ENCODE measurements around the gene PEX19.

The PEX19 gene

DNA sequence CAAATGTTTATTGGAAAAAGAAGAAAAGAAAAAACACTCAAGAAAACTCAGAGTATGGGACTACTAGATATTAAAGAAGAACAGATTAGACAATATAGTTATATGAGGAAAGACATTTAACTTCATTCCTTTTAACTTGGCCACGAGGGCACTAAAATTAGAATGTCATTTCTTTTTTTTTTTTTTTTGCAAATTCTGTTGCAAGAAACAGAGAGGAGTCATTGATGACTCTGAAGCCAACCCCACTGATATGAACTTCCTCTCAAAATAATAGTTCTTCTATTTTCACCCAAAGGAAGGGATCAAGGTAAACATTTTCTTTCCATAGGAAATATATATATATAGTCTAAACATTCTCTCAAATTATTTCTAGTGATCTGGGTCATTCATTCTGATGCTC lies 24.6 kb upstream of the PEX19 start:
- Histone ChIP-seq H2BK15ac (ENCODE audit: low read length) (no peak overlapping the region), H3K18ac (ENCODE audit: low read length) (no peak overlapping the region), H3K14ac (ENCODE audit: low read length) (no peak overlapping the region), H3K79me1 (ENCODE audit: low read depth, low read length) (peaks cover 2% of the 10 kb centered on the region), H3K27ac (replicated peaks; ENCODE audit: low read length) (no peak overlapping the region), H2AFZ (ENCODE audit: low read length) (no peak overlapping the region), H3K4me1 (ENCODE audit: control insufficient read depth in 2 of 2, insufficient read depth in 1 of 2, low read depth in 1 of 2, low read length in 2 of 2) (no peaks in the 10 kb centered on the region), H2BK12ac (ENCODE audit: low read length) (no peak overlapping the region), H3K27me3 (ENCODE audit: control insufficient read depth in 3 of 3, insufficient read depth in 3 of 3, low read depth in 1 of 3, low read length in 3 of 3) (peaks cover 0 to 2% (median 0%) of the 10 kb centered on the region in 3 experiments), H3K23ac (ENCODE audit: low read depth, low read length, poor library complexity) (no peak overlapping the region), H3K36me3 (replicated peaks in 1 of 2; ENCODE audit: control insufficient read depth in 2 of 2, insufficient read depth in 2 of 2, low read length in 2 of 2) (peaks cover 40 to 96% of the 10 kb centered on the region in 2 donors), H4K8ac (ENCODE audit: low read depth, low read length) (no peak overlapping the region), H2BK120ac (ENCODE audit: low read depth, low read length) (no peak overlapping the region), H3K9ac (ENCODE audit: low read depth, low read length, poor library complexity) (no peak overlapping the region), H2BK5ac (ENCODE audit: low read length) (no peak overlapping the region), H2AK5ac (ENCODE audit: low read depth, low read length) (no peak overlapping the region), H3K9me3 (replicated peaks in 1 of 2; ENCODE audit: control insufficient read depth in 2 of 2, insufficient read depth in 1 of 2, low read depth in 1 of 2, low read length in 2 of 2) (peaks cover 0 to 4% of the 10 kb centered on the region in 2 donors), H3K4me2 (ENCODE audit: insufficient read depth, low read length, poor library complexity, severe bottlenecking) (no peak overlapping the region), H3K4me3 (ENCODE audit: low read length in 2 of 2) (no peak overlapping the region), H3K4ac (ENCODE audit: low read length) (no peak overlapping the region), H4K91ac (ENCODE audit: low read depth, low read length, poor library complexity) (no peak overlapping the region)
- WGBS, 2 donors (ENCODE audit: extremely low coverage in 2 of 2, insufficient read length in 2 of 2, insufficient replicate concordance in 1 of 2): no CpG with 5 or more reads among the region's 1 CpG
- no peak for DNase-seq (ENCODE audit: low spot score)

DNA sequence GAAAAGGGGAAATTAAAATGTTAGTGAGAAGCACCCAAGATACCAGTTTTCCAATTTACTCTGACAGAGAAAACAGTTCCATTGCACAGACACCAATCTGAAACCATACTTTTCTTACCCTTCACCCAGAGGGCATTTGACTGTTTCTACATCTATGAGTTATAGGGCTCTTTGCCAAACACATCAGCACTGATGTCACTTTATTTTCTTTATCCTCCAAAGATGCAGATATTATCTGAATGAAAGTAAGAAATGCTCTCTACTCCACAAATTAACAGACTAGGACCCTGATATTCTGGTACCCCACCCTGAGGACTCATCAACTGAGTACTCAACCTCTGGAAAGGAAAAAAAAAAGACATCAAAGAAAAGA lies 24.2 kb upstream of the PEX19 start:
- no peak overlapping the region for H2BK5ac ChIP-seq (ENCODE audit: low read length)
- no peak for DNase-seq (ENCODE audit: low spot score)
- H3K23ac ChIP-seq (ENCODE audit: low read depth, low read length, poor library complexity): no peak overlapping the region
- peaks cover 37 to 94% of the 10 kb centered on the region in 2 donors for H3K36me3 ChIP-seq (replicated peaks in 1 of 2; ENCODE audit: control insufficient read depth in 2 of 2, insufficient read depth in 2 of 2, low read length in 2 of 2)
- no peak overlapping the region for H2BK12ac ChIP-seq (ENCODE audit: low read length)
- no peak overlapping the region for H2BK15ac ChIP-seq (ENCODE audit: low read length)
- H3K27me3 ChIP-seq (ENCODE audit: control insufficient read depth in 3 of 3, insufficient read depth in 3 of 3, low read depth in 1 of 3, low read length in 3 of 3): peaks cover 0 to 2% (median 0%) of the 10 kb centered on the region in 3 experiments
- H2BK120ac ChIP-seq (ENCODE audit: low read depth, low read length): no peak overlapping the region
- H3K79me1 ChIP-seq (ENCODE audit: low read depth, low read length): peaks cover 2% of the 10 kb centered on the region
- no peaks in the 10 kb centered on the region for H3K4me1 ChIP-seq (ENCODE audit: control insufficient read depth in 2 of 2, insufficient read depth in 1 of 2, low read depth in 1 of 2, low read length in 2 of 2)
- H4K8ac ChIP-seq (ENCODE audit: low read depth, low read length): no peak overlapping the region
- no peak overlapping the region for H3K4me3 ChIP-seq (ENCODE audit: low read length in 2 of 2)
- H3K4ac ChIP-seq (ENCODE audit: low read length): no peak overlapping the region
- no peak overlapping the region for H3K18ac ChIP-seq (ENCODE audit: low read length)
- no peak overlapping the region for H3K4me2 ChIP-seq (ENCODE audit: insufficient read depth, low read length, poor library complexity, severe bottlenecking)
- H2AFZ ChIP-seq (ENCODE audit: low read length): no peak overlapping the region
- H3K9me3 ChIP-seq (replicated peaks in 1 of 2; ENCODE audit: control insufficient read depth in 2 of 2, insufficient read depth in 1 of 2, low read depth in 1 of 2, low read length in 2 of 2): peaks cover 0 to 4% of the 10 kb centered on the region in 2 donors
- no peak overlapping the region for H3K9ac ChIP-seq (ENCODE audit: low read depth, low read length, poor library complexity)
- no peak overlapping the region for H3K27ac ChIP-seq (replicated peaks; ENCODE audit: low read length)
- H2AK5ac ChIP-seq (ENCODE audit: low read depth, low read length): no peak overlapping the region
- H3K14ac ChIP-seq (ENCODE audit: low read length): no peak overlapping the region
- no peak overlapping the region for H4K91ac ChIP-seq (ENCODE audit: low read depth, low read length, poor library complexity)

- Histone ChIP-seq H3K36me3 (replicated peaks in 1 of 2; ENCODE audit: control insufficient read depth in 2 of 2, insufficient read depth in 2 of 2, low read length in 2 of 2) (peaks cover 35 to 94% of the 10 kb centered on the region in 2 donors), H3K14ac (ENCODE audit: low read length) (no peak overlapping the region), H2BK120ac (ENCODE audit: low read depth, low read length) (no peak overlapping the region), H3K27ac (replicated peaks; ENCODE audit: low read length) (no peak overlapping the region), H4K8ac (ENCODE audit: low read depth, low read length) (no peak overlapping the region), H2AFZ (ENCODE audit: low read length) (no peak overlapping the region), H2AK5ac (ENCODE audit: low read depth, low read length) (no peak overlapping the region), H4K91ac (ENCODE audit: low read depth, low read length, poor library complexity) (no peak overlapping the region), H3K4ac (ENCODE audit: low read length) (no peak overlapping the region), H2BK12ac (ENCODE audit: low read length) (no peak overlapping the region), H2BK5ac (ENCODE audit: low read length) (no peak overlapping the region), H3K4me1 (ENCODE audit: control insufficient read depth in 2 of 2, insufficient read depth in 1 of 2, low read depth in 1 of 2, low read length in 2 of 2) (no peaks in the 10 kb centered on the region), H3K18ac (ENCODE audit: low read length) (no peak overlapping the region), H3K9ac (ENCODE audit: low read depth, low read length, poor library complexity) (no peak overlapping the region), H3K27me3 (ENCODE audit: control insufficient read depth in 3 of 3, insufficient read depth in 3 of 3, low read depth in 1 of 3, low read length in 3 of 3) (peaks cover 0 to 2% (median 0%) of the 10 kb centered on the region in 3 experiments), H3K79me1 (ENCODE audit: low read depth, low read length) (peaks cover 2% of the 10 kb centered on the region), H2BK15ac (ENCODE audit: low read length) (no peak overlapping the region), H3K9me3 (replicated peaks in 1 of 2; ENCODE audit: control insufficient read depth in 2 of 2, insufficient read depth in 1 of 2, low read depth in 1 of 2, low read length in 2 of 2) (peaks cover 0 to 4% of the 10 kb centered on the region in 2 donors), H3K4me2 (ENCODE audit: insufficient read depth, low read length, poor library complexity, severe bottlenecking) (no peak overlapping the region), H3K4me3 (ENCODE audit: low read length in 2 of 2) (no peak overlapping the region), H3K23ac (ENCODE audit: low read depth, low read length, poor library complexity) (no peak overlapping the region)
- DNase-seq (ENCODE audit: low spot score): no peak
- no CpG with 5 or more reads among the region's 4 CpGs for WGBS, 2 donors (ENCODE audit: extremely low coverage in 2 of 2, insufficient read length in 2 of 2, insufficient replicate concordance in 1 of 2)
These were observed 23.7 kb upstream of the PEX19 start for GRCh38 chr1:160308451-160309184.

GRCh38 chr1:160307118-160307791 lies 22.3 kb upstream of the PEX19 start:
- Histone ChIP-seq H2BK120ac (ENCODE audit: low read depth, low read length) (no peak overlapping the region), H2BK15ac (ENCODE audit: low read length) (no peak overlapping the region), H3K27me3 (ENCODE audit: control insufficient read depth in 3 of 3, insufficient read depth in 3 of 3, low read depth in 1 of 3, low read length in 3 of 3) (no peaks in the 10 kb centered on the region), H2AK5ac (ENCODE audit: low read depth, low read length) (no peak overlapping the region), H2BK12ac (ENCODE audit: low read length) (no peak overlapping the region), H3K18ac (ENCODE audit: low read length) (no peak overlapping the region), H3K9me3 (replicated peaks in 1 of 2; ENCODE audit: control insufficient read depth in 2 of 2, insufficient read depth in 1 of 2, low read depth in 1 of 2, low read length in 2 of 2) (peaks cover 0 to 2% of the 10 kb centered on the region in 2 donors), H3K23ac (ENCODE audit: low read depth, low read length, poor library complexity) (no peak overlapping the region), H3K4me3 (ENCODE audit: low read length in 2 of 2) (no peak overlapping the region), H3K4me2 (ENCODE audit: insufficient read depth, low read length, poor library complexity, severe bottlenecking) (no peak overlapping the region), H4K8ac (ENCODE audit: low read depth, low read length) (no peak overlapping the region), H3K79me1 (ENCODE audit: low read depth, low read length) (no peaks in the 10 kb centered on the region), H3K27ac (replicated peaks; ENCODE audit: low read length) (no peak overlapping the region), H4K91ac (ENCODE audit: low read depth, low read length, poor library complexity) (no peak overlapping the region), H3K4ac (ENCODE audit: low read length) (no peak overlapping the region), H2AFZ (ENCODE audit: low read length) (no peak overlapping the region), H3K36me3 (replicated peaks in 1 of 2; ENCODE audit: control insufficient read depth in 2 of 2, insufficient read depth in 2 of 2, low read length in 2 of 2) (peaks cover 28 to 95% of the 10 kb centered on the region in 2 donors), H3K4me1 (ENCODE audit: control insufficient read depth in 2 of 2, insufficient read depth in 1 of 2, low read depth in 1 of 2, low read length in 2 of 2) (no peaks in the 10 kb centered on the region), H3K9ac (ENCODE audit: low read depth, low read length, poor library complexity) (no peak overlapping the region), H2BK5ac (ENCODE audit: low read length) (no peak overlapping the region), H3K14ac (ENCODE audit: low read length) (no peak overlapping the region)
- no peak for DNase-seq (ENCODE audit: low spot score)
- no CpG with 5 or more reads among the region's 13 CpGs for WGBS, 2 donors (ENCODE audit: extremely low coverage in 2 of 2, insufficient read length in 2 of 2, insufficient replicate concordance in 1 of 2)

Data from neuronal stem cell (in vitro differentiated cells).